Activated CD4-positive, alpha-beta T cell treated with anti-CD3 and anti-CD28 coated beads, Interleukin-2, amount 10 ng/mL, durations not matched to agents 24 days and 14 days (primary cell): ENCODE results near the gene SYT3. TPM values are rescaled to one million over a fixed set of nuclear protein-coding genes. Genes with fewer than 3 reads are reported as not detected.
"Not testable (repeated sequence)": the region's sequence is repeated elsewhere in the genome, so short reads cannot be mapped to it uniquely, and the experiment has no call there.

Source experiments
- DNase-seq: peaks from one replicate; pipeline ENCODE4 v3.0.0; 2022
- H3K27ac Mint-ChIP-seq: one replicate; pipeline ENCODE4 v1.8.0; 2022; ENCODE audit warnings: mild to moderate bottlenecking, mixed read lengths
- H3K27me3 Mint-ChIP-seq: one replicate; pipeline ENCODE4 v1.8.0; 2022; ENCODE audit warnings: mixed read lengths
- H3K36me3 Mint-ChIP-seq: one replicate; pipeline ENCODE4 v1.8.0; 2022; ENCODE audit warnings: low read depth, mild to moderate bottlenecking, mixed read lengths
- H3K4me1 Mint-ChIP-seq: one replicate; pipeline ENCODE4 v1.8.0; 2021; ENCODE audit warnings: mixed read lengths
- H3K4me3 Mint-ChIP-seq: one replicate; pipeline ENCODE4 v1.8.0; 2022; ENCODE audit warnings: mild to moderate bottlenecking, moderate library complexity, mixed read lengths
- H3K9me3 Mint-ChIP-seq: one replicate; pipeline ENCODE4 v1.8.0; 2021; ENCODE audit warnings: mixed read lengths
- intact Hi-C: fragments of 100-400 bp; cut with micrococcal nuclease; formaldehyde crosslinking; loops from one replicate; pipeline ENCODE4 v1.15.1; 2023
- total RNA-seq: library from RNA; stranded (reverse); gene quantifications from 2 replicates; pipeline ENCODE4 v1.2.3, GENCODE V29; 2022

The SYT3 gene
- total RNA-seq, 1 donor from 2014 or later, result not detected

GRCh38 chr19:50581795-50582660 is 57.7 kb downstream of the SYT3 start:
- H3K36me3 Mint-ChIP-seq, intact Hi-C loops, H3K9me3 Mint-ChIP-seq, H3K27me3 Mint-ChIP-seq, DNase-seq, H3K4me1 Mint-ChIP-seq, H3K27ac Mint-ChIP-seq, H3K4me3 Mint-ChIP-seq: not testable (repeated sequence)

DNA sequence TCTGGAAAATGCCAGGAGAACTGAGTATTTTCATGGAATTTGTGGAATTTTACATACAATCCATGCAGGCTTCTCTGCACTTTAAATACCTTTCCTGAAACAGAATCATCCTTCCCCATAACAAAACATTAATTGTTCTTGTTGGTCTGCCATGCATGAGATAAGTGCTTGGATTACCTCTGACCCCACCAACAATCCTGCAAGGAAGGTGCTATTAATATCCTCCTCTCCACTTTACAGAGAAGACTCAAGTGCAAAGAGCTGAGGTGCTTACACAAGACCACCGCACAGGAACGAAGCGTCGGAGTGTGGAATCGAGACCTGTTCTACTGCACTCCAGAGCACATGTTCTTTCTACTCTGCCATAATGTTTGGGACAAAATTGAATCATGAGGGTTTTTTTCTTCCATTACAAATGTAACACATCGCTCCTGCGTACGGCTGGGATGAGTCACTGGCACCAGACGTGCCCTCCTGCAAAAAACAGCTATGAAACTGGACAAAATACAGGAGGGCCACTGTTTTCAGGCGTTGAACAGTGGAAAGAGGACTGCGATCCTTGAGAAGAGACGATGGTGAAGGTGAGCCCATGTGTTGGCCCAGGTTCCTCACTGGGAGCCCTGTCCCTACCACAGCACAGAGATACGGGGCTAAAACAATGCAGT is 58.6 kb downstream of the SYT3 start:
- Mint-ChIP-seq H3K9me3 (no peaks in the 10 kb centered on the region), H3K36me3 (no peaks in the 10 kb centered on the region), H3K27me3 (peaks cover under 1% of the 10 kb centered on the region), H3K4me3 (no peak overlapping the region), H3K27ac (no peak overlapping the region), H3K4me1 (no peaks in the 10 kb centered on the region)
- intact Hi-C loops, result no loop called here
- no peak for DNase-seq

GRCh38 chr19:50580240-50580639 is 59.4 kb downstream of the SYT3 start:
- no peak for DNase-seq
- H3K4me1 Mint-ChIP-seq, result no peaks in the 10 kb centered on the region
- intact Hi-C loops, result no loop called here

DNA sequence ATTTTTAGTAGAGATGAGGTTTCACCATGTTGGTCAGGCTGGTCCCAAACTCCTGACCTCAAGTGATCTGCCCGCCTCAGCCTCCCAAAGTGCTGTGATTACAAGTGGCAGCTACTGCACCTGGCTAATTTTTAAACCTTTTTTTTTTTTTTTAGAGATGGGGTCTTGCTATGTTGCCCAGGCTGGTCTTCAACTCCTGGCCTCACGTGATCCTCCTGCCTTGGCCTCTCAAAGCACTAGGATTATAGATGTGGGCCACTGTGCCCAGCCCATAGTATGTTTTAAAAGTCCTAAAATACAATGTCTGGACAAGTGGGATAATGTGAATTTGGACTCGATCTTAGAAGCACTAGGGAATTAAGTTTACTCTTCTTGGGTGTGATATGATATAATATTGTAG is 62.9 kb downstream of the SYT3 start:
- DNase-seq, H3K27me3 Mint-ChIP-seq, H3K4me3 Mint-ChIP-seq, H3K4me1 Mint-ChIP-seq, intact Hi-C loops, H3K27ac Mint-ChIP-seq, H3K36me3 Mint-ChIP-seq, H3K9me3 Mint-ChIP-seq: not testable (repeated sequence)

More at GRCh38 chr19:50580240-50580639, 59.4 kb downstream of the SYT3 start:
- Mint-ChIP-seq H3K4me3 (no peak overlapping the region), H3K27ac (no peak overlapping the region), H3K27me3 (peaks cover 2% of the 10 kb centered on the region), H3K9me3 (no peaks in the 10 kb centered on the region), H3K36me3 (no peaks in the 10 kb centered on the region)

GRCh38 chr19:50573741-50574461 is 65.8 kb downstream of the SYT3 start:
- H3K27me3 Mint-ChIP-seq, result peaks cover 20% of the 10 kb centered on the region
- DNase-seq, result no peak
- intact Hi-C loops, result no loop called here

More at GRCh38 chr19:50573741-50574461, 65.8 kb downstream of the SYT3 start:
- Mint-ChIP-seq H3K27ac (no peak overlapping the region), H3K4me1 (no peaks in the 10 kb centered on the region), H3K36me3 (no peaks in the 10 kb centered on the region), H3K9me3 (no peaks in the 10 kb centered on the region), H3K4me3 (no peak overlapping the region)

Other genes with a start within 250 kb of the SYT3 start
- gene SPIB, start 220.9 kb downstream of the SYT3 start, total RNA-seq, result 0.91 and 1.6 TPM in 2 replicates
- 0.12 and 0.26 TPM in 2 replicates for gene MYBPC2, start 207.0 kb downstream of the SYT3 start, total RNA-seq
- 79.2 and 81.6 TPM in 2 replicates for gene EMC10, start 163.4 kb downstream of the SYT3 start, total RNA-seq
- 0.21 and 0.68 TPM in 2 replicates for gene GARIN5A, start 163.0 kb downstream of the SYT3 start, total RNA-seq
- gene JOSD2, start 128.7 kb downstream of the SYT3 start, total RNA-seq, result 41.7 and 44.0 TPM in 2 replicates
- not detected in 2 replicates for gene ASPDH, start 126.0 kb downstream of the SYT3 start, total RNA-seq
- 0.12 TPM in 1 of 2 replicates, not detected in the other for gene LRRC4B, start 71.4 kb downstream of the SYT3 start, total RNA-seq
- gene C19orf81, start 9.6 kb upstream of the SYT3 start, total RNA-seq, result 0.98 TPM in 1 of 2 replicates, not detected in the other
- not detected in 2 replicates for gene SHANK1, start 79.9 kb upstream of the SYT3 start, total RNA-seq
- gene CLEC11A, start 83.5 kb upstream of the SYT3 start, total RNA-seq, result 0.89 and 1.3 TPM in 2 replicates
- gene GPR32, start 130.6 kb upstream of the SYT3 start, total RNA-seq, result not detected in 2 replicates
- gene ACP4, start 150.5 kb upstream of the SYT3 start, total RNA-seq, result not detected in 2 replicates
- 3.0 TPM in 2 replicates for gene KLK1, start 183.9 kb upstream of the SYT3 start, total RNA-seq
- not detected in 2 replicates for gene KLK15, start 193.7 kb upstream of the SYT3 start, total RNA-seq
- gene KLK3, start 215.0 kb upstream of the SYT3 start, total RNA-seq, result not detected in 2 replicates
- 0.33 and 0.75 TPM in 2 replicates for gene KLK2, start 233.6 kb upstream of the SYT3 start, total RNA-seq